CD4-positive, alpha-beta T cell treated with Interleukin-6 at 100 ng/mL for 8 hours (primary cell): ENCODE measurements around the gene TLK2.
"Not testable (repeated sequence)": the region's sequence is repeated elsewhere in the genome, so short reads cannot be mapped to it uniquely, and the experiment has no call there.

ENCODE experiments used
- DNase-seq: peaks from one replicate; pipeline ENCODE4 v3.0.0-alpha.2; 2020; ENCODE audit warnings: mixed read lengths, low spot score

Gene TLK2

DNA sequence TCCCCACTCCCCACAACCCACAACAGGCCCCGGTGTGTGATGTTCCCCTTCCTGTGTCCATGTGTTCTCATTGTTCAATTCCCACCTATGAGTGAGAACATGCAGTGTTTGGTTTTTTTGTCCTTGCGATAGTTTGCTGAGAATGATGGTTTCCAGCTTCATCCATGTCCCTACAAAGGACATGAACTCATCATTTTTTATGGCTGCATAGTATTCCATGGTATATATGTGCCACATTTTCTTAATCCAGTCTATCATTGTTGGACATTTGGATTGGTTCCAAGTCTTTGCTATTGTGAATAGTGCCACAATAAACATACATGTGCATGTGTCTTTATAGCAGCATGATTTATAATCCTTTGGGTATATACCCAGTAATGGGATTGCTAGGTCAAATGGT, 82.3 kb downstream of the TLK2 start:
- DNase-seq: not testable (repeated sequence)

DNA sequence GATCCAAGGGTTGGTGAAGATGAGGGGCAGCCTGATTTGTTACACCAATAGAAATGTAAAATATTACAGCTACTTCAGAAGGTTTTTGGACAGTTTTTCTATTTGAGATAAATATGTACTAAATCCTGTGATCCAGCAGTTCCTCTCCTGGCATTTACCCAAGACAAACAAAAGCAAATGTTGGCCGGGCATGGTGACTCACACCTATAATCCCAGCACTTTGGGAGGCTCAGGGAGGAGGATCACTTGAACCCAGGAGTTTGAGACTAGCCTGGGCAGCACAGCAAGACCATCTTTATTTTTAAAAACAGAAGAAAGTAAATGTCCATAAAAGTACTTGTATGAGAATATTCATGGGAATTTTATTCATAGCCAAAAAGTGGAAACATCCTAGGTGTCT, 84.0 kb downstream of the TLK2 start:
- DNase-seq: no peak

DNA sequence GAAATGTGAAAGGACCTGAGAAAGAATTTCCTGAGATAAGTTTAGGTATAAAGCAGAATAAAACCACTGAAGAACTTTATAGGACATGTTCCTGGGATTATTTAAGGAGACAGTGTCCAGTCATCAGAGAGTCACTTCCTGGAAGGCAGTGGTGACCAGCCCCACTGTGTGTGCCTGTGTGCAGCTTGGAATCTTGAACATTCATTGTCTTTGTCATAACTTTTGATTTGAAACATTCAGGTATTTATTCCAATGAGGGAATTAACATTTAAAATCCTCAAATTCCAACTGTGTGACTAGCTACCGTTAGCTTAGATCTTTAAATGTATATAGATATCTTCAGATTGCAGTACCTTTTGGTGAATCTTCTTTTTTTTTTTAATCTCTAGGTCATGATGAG, 87.2 kb downstream of the TLK2 start:
- no peak for DNase-seq

DNA sequence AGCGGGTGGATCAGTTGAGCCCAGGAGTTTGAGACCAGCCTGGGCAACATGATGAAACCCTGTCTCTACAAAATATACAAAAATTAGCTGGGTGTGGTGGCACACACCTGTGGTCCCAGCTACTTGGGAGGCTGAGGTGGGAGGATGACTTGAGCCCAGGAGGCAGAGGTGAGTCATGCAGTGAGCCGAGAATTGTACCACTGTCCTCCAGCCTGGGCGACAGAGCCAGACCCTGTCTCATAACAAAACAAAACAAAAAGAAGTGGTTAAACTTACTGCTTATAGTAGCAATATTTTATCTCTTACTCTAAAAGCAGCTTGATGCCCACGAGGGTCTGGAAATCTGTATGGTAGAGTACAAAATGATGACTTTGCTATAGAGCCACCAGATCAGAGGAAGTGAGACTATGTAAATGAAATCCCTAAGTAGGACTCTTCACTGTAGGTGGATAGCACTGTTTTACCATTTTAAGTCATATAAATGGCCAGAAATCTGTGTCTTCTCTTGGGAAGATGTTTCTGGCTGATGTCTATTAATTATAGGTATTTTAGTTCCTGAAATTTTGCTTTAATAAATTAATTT, 88.5 kb downstream of the TLK2 start:
- DNase-seq: no peak

DNA sequence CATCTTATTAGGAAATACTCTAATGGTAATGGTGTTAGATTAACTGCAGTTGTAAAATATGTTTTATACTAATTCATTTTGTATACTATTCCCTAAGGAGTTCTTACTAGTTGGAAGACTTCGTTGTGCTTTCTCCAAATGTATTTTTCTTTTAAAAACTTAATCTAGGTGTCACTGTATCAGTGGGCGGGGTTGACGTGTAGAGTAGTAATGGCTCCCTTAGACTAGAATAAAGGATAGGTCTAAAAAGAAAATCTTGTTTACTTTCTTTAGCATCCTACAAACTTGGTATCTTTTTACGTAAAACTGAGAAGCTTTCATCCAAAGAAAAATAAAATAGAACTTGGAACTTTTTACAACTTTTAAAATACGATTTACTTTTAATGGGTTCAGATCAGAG, 93.9 kb downstream of the TLK2 start:
- DNase-seq: no peak

DNA sequence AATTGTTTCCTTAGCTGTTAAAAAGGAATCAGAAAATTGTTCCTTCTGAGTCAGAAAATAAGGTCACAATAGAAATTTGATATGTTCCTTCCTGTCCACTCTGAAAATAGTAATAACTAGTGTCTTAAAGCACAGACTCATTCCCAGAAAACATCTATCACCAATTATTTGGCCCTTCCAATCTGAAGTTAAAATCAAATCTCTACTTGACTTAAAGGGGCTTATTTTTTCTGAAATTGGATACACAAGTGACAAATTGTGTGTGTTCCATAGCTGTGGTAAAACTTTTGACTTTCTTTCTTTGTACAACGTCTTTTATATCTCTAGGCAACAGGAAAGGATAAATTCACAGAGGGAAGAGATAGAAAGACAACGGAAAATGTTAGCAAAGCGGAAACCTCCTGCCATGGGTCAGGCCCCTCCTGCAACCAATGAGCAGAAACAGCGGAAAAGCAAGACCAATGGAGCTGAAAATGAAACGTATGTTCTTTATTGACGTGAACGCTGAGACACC, 94.3 kb downstream of the TLK2 start:
- DNase-seq: no peak

DNA sequence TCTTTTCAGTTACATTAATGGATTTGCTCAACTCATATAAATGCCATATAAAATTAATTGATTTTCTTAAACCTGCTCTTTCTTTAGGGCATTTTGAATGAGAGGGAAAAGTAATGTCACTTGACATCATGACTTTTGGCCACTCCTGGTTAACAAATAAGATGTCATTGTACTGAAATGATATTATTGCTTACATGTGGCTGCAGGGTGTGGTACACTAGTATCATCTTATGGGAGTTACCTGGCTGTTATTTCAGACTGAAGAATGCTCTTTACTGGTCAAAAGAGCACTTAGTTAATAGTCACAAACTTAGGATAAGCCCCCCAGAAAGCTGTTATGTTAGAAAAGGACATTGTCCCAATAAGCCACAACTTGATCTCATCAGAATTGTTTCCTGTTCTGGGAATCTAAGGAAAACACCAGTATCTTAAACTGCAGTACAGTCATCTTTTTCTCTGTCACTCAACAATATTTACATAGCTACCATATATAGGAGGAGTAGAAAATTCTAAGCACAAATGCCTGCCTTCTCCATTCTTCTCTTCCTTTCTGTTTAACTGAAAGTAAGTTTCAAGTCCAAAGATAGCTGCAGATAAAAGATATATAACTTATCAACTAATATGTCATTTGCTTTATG, 95.0 kb downstream of the TLK2 start:
- DNase-seq: no peak

DNA sequence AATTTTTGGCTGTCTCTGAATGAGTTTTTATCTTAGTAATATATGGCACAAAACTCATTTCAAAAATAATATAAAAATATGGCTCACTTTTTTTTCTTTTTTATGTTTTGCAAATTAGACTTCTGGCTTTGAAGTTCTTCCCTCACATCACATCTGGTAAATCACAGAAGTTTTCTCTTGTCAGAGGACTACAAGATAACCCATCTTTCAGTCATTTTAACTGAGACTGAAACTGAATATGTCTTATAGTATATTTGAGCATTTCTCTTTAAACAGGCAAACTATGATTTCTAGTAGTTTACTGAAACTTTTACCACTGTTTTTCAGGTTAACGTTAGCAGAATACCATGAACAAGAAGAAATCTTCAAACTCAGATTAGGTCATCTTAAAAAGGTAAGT, 97.8 kb downstream of the TLK2 start:
- no peak for DNase-seq

DNA sequence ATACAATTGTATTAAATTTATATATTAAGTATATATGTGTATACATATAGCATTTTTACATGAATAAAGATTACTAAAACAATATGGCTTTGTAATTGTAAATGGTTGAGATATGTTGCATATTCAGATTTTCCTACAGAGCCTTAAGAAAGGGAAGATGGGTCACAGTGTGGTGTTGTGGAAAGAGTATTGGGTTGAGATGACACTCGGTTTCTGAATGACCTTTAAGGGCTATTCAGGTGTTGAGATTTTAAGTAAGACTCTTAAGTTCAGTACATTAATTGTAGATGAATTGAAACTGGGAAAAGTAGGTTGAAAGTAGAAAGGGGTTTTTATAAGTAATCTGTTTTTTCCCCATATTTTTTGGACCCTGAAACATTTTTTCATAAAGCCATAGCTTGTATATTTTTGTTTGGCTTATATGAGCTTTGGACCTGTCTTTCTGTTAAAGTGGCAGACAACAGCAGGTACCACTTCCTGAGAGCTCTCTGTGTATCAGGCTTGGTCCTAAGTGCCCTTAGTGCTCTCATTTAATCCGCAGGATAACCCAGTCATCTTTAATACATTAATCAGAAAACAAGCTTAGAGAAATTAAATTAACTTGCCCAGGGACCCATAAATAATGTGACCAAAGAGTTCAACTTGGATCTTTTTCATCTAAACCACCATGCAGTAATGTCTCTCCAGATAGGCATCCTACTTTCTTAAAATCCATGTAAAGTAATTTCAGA, 100.3 kb downstream of the TLK2 start:
- DNase-seq: no peak

DNA sequence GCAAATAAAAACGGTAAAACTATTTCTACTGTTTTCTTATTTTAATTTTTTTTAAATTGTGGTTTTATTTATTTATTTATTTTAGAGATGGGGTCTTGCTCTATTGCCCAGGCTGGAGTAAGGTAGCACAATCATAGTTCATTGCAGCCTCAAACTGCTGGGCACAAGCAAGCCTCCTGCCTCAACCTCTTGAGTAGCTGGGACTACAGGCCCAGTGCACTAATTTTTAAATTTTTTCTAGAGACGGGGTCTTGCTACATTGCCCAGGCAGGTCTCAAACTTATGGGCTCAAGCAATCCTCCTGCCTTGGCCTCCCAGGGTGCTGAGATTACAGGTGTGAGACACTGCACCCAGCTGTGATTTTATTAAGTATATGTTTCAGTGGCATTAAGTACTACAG, 102.3 kb downstream of the TLK2 start:
- DNase-seq: no peak

DNA sequence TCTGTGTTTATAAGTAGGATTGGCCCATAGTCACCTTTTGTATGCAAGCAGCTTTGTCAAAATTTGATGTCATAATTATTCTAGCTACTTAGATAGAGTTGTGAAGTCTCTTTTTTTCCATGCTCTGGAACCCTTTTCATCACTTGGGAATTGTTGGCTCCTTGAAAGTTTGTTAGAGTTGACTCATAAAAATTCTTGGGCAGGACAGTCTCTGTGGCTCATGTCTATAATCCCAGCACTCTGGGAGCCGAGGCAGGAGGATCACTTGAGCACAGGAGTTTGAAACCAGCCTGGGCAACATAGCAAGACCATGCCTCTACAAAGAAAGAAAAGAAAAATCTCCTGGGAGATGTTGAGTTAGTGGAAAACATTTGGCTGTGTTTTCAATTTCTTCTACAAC, 103.1 kb downstream of the TLK2 start:
- no peak for DNase-seq

DNA sequence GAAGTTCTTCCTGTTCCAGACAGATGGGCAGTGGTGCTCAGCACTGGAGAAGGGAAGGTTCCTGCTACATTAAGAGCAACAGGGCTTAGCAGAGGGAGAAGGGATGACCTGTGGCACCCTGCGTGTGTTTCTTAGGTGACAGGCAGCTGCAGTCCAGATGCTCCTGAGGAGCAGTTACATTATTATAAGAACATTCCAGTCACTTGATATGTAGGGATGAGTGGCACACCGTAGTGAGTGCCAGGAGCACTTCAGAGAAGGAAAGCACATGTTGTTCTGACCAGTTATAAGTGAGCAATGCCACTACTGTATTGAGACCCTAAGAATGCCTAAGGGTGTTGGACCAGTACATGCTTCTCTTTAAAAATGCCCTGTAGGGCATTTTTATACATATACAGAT, 108.9 kb downstream of the TLK2 start:
- DNase-seq: no peak

DNA sequence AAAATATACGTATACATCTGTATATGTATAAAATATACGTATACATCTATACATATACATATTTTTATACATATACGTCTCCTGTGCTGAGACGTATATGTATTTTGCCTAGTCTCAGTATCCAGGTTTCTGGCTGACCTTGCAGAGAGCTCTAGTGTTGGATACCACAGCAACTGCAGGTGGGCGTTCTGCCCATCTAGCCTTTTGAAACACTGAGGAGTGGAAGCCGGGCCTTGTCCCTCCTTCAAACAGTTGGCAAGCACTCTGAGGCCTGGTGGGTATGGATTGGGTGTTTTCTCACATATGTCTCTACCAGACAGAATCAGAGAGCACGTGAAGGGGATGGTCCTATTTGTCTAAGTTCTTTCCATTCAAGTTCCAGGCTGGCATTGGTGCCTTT, 109.5 kb downstream of the TLK2 start:
- no peak for DNase-seq

DNA sequence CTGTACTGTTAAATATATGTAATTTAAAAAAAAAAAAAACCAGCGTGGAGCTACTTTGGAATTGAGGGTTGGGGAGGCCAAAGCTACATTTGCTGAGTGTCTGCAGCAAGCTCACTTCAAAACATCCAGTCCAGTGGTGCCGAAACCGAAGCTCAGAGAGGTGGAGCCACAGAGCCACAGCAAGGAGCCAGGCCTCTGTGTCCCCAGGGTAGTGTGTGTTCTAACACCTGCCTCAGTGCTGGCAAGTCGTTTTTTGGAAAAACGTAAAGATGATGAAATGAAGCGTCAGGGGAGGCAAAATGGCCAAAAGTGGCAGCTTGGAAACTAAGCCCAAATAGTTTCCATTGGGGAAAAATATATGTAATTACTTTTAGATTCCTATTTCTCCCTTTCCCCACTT, 112.7 kb downstream of the TLK2 start:
- no peak for DNase-seq

DNA sequence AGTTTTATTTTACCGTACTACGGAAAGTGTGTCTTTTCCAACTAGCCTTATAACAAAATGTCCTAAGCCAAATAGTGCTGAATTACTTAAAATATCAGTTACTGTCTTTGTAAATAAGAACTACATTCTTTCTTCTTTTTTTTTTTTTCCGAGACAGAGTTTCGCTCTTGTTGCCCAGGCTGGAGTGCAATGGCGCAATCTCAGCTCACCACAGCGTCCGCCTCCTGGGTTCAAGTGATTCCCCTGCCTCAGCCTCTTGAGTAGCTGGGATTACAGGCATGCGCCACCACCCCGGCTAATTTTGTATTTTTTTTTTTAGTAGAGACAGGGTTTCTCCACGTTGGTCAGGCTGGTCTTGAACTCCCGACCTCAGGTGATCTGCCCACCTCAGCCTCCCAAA, 113.2 kb downstream of the TLK2 start:
- not testable (repeated sequence) for DNase-seq

DNA sequence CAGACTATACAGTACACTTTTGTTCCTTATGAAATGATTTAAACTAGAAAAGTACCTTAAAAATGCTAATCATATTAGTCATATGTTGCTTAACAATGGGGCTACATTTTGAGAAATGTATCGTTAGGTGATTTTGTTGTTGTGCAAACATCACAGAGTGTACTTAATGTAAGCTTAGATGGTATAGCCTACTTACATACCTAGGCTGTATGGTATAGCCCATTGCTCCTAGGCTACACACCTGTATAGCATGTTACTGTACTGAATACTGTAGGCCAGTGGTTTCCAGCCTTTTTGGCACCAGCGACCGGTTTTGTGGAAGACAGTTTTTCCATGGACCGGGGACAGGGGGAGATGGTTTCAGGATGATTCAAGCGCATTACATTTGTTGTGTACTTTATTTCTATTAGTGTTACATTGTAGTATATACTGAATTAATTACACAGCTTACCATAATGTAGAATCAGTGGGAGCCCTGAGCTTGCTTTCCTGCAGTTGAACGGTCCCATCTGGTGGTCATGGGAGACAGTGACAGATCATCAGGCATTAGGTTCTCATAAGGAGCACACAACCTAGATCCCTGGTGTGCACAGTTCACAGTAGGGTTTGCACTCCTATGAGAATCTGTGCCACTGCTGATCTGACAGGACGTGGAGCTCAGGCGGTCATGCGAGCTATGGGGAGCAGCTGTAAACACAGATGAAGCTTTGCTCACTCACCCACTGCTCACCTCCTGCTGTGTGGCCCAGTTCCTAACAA, 113.9 kb downstream of the TLK2 start:
- DNase-seq: no peak

DNA sequence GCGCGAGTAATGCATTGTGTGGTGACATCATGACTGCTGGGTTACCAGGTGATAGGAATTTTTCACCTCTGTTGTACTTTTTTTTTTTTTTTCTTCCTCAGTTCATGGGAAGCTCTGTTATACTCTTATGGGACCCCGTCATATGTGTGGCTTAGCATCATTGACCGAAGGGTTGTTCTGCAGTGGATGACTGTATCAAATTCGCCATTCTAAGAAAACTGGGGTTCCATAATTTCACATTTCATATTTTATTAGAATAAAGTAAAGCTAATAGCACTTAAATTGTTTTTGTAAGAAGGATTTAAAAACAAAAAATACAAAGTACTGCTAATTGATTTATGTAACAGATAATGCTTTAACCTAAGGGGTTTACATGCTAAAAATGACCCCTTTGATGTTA, 116.9 kb downstream of the TLK2 start:
- no peak for DNase-seq

DNA sequence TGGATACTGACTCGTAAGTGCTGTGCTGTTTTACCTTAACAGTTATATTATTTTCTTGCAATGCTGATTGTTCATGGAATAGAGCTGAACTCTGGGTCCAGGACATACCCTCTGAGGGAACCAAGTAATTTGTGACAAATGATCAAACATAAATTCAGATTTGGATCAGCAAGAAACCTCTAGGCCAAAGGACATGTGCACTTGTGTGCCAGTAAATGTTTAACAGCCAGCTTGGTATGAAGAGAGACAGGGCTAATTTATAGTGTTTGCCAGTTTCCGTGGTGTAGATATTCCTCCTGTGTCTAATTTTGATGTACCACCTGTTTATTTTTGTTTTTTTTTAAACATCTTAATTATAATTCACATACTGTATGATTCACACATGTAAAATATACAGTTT, 118.0 kb downstream of the TLK2 start:
- no peak for DNase-seq

DNA sequence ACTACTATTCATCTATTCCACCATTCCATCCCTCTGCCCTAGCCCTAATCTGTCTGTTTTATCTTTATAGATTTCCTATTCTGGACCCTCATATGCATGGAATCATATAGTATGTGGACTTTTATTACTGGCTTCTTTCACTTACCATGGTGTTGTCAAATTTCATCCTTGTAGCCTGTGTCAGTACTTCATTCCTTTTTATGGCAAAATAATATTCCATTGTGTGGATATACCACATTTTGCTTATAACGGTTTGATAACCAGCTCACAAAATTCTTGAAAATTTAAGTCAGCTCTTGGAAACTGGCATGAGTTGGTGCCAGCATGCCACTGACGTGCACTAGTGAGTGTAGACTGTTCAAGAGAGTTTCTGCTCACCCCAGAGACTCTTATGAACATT, 118.5 kb downstream of the TLK2 start:
- DNase-seq: no peak

DNA sequence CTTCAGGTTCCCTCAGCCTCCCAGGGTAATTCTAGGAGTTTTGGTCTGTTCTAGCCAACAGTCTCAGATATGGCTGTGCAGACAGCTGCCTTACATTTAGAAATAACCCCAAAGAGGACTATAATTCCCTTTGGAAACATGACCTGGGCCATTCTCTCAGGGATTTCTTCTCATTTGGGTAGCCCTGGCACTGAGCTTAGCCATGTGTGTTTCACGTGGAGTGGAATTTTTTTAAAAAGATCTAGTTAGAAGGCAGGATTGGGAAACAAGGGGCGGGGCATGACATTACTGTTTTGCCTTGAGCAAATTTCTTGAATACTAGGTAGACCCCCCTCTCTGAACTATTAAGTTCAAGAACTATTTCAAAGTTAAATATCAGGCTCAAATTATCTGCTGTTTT, 119.3 kb downstream of the TLK2 start:
- DNase-seq: no peak

DNA sequence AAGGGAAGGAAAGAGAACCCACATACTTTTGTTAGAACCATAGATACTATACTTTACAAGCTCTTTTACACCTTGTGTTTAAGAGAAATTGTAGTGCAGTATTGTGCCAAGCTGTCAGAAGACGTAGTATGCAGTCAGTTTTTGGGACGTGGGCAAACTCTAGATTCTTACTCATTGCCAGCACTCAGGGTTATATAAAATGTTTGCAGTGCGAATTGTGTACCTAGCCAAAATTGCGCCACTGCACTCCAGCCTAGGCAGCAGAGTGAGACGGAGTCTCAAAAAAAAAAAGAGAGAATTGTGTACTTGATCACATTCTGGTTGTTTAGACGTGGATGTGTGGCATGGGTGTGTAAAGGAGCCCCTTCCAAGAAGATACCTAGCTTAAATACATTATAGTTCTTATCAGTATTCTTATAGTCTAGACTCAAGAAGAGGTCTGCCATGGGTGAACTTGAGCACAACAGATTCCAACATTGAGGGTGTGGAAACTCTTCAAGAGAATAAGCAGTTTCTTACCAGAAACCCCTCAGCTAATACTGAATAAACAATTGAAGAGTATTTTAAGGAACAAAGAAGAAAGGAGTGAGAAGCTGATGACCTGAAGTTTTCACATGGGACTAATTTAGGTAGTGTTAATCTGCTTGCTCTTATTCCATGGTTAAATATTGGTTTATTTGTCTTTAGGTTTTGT, 121.5 kb downstream of the TLK2 start:
- no peak for DNase-seq

DNA sequence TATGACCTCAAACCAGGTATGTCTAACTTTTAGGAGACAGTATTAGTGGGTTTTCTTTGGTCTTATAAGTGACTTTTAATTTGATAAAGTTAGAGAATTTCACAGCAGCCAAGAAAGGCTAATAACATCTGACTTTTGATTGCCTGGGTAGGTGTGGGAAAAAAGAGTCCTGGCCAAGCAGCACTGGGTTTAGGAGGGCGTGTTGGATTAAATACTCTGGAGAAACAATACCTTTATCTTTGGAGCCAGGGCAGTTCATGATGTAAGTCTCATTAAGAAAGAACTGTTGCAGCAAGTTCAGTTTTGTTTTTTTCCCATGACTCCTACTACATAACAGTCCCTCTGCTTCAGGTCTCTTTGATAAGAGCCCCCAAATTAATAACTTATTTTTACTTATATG, 122.2 kb downstream of the TLK2 start:
- DNase-seq: no peak
